ENCODE data around the gene OPA1.

GRCh38 chr3:193648542-193649076 is 55.6 kb downstream of the OPA1 start:
- TF ChIP-seq CTCF (IDR thresholded peaks at IDR 0.05) (no peak), POLR2A (IDR thresholded peaks at IDR 0.05) (no peak)

All from uterus (tissue), 2 donors.